NOMO-1 treated with DMSO at 0.1 percent for 48 hours (cell line): ENCODE results near the gene SPRTN.
"Not testable (repeated sequence)": the region's sequence is repeated elsewhere in the genome, so short reads cannot be mapped to it uniquely, and the experiment has no call there.

Experiments used
- DNase-seq: peaks from one replicate; lab custom pipeline; 2025; ENCODE audit not compliant: unreplicated experiment; lab: John Stamatoyannopoulos, UW

Gene SPRTN

GRCh38 chr1:231335663-231336602, 2.2 kb upstream of the SPRTN start:
- DNase-seq: no peak

DNA sequence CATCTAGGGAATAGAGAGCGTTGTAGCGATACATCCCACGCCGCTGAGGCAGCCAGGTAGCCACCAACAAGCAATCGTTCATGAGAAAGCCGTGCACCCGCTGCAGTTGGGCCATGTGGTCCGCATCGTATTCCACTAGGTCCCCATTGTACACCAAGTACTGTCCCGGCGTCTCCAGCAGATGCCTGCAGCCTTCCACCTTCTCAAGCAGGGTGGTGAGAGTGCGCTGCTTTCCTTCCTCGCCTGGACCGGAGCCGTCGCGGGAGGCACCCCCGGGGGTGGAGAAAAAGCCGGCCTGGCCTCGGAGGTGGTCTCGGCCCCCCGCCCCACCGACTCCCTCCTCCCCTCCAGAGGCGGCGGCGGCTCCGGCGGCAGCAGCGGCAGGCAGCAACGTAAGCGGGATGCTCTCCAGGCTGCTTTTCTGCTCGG, 1.0 kb upstream of the SPRTN start:
- DNase-seq: no peak

- DNase-seq: peak; percentile 94
Measured at GRCh38 chr1:231337472-231338269, 422 bp upstream of the SPRTN start, which contains the start of gene EXOC8. TSS of gene EXOC8 (minus strand) at chr1:231337852. CDS start at chr1:231337745, 107 bp downstream.

GRCh38 chr1:231340328-231341013, 2.4 kb downstream of the SPRTN start:
- no peak for DNase-seq

DNA sequence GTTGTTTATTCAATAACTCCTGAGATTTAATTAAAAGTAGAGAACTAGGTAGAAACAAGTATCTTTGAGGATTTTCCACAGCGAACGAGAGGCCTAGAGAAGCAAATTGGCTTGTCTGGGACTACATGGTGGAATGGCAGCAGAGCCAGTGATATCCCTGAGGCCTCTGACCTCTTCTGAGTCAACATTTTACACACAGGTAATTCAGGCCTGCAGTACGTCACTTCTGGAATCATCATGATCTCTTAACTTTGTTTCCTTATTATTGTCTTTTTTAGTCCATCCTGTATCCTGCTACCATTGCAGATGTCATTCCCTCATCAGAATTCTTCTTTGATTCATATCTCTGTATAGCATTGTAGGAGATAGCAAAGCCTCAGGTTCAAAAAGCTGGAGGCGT, 9.9 kb downstream of the SPRTN start:
- DNase-seq: no peak

DNA sequence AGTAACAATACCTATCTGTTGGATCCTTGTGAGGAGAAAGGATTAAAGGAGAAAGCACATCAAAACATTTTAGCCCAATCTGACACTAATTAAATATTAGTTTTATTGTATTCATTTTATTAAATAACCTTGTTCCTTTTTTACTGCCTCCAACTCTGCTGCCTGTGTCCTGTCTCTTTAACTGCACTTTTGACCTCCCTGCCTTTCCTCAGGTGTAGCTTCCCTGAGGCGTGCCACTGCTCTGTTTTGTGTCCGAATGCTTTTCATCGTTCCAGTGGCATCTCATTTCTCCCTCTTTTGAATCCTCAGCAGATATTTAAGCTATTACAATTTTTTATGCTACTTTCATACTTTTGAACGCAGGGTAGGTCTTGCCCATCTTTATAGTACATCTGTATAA, 10.3 kb downstream of the SPRTN start:
- DNase-seq: no peak

DNA sequence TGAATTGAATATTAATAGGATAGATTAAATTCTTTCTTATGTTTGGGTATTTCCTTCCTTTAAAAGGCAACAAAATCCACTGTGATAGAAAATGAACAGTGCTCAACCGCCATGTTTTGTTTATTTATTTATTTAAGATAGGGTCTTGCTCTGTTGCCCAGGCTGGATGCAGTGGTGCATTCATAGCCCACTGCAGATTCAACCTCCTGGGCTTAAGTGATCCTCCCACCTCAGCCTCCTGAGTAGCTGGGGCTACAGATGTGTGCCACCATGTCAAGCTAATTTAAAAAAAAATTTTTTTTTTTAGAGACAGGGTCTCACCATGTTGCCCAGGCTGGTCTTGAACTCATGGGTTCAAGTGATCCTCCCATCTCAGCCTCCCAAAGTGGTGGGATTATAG, 10.8 kb downstream of the SPRTN start:
- DNase-seq: not testable (repeated sequence)

DNA sequence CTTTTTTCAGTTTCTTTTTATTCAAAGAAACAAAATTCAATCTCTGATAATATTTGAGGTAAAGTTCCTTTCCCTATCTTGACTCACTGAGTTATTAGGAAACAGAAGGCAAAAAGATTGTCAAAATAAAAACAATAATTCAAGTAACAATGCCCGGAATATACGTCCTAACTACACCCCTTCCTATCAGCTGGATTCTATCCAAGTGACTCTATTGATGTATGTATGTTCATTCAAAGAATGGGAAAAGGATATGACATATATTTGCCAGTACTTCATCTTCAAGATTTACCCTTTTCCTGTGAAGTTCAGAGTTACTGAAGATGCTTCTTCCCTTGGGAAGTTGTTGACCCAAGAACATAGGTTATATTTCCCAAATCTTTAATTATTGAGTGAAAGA, 13.7 kb downstream of the SPRTN start:
- DNase-seq: no peak

DNA sequence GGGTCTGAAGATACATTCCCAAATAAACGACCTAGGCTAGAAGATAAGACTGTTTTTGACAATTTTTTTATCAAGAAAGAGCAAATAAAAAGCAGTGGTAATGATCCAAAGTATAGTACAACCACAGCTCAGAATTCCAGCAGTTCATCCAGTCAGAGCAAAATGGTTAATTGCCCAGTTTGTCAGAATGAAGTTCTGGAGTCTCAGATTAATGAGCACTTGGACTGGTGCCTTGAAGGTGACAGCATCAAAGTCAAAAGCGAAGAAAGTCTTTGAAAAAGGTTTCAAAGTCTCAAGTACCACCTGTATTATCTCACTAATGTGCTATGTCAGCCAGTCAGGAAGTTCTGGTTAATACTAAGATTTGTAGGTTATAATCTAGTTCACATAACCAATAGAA, 15.0 kb downstream of the SPRTN start:
- DNase-seq: no peak

- no peak for DNase-seq
Measured at GRCh38 chr1:231354330-231355020, 16.4 kb downstream of the SPRTN start.

GRCh38 chr1:231355171-231355570, 17.1 kb downstream of the SPRTN start:
- DNase-seq: no peak

- no peak for DNase-seq
Measured at GRCh38 chr1:231357187-231357772, 19.2 kb downstream of the SPRTN start.

- DNase-seq: peak; percentile 81
Measured at GRCh38 chr1:231357831-231358354, 19.8 kb downstream of the SPRTN start.

DNA sequence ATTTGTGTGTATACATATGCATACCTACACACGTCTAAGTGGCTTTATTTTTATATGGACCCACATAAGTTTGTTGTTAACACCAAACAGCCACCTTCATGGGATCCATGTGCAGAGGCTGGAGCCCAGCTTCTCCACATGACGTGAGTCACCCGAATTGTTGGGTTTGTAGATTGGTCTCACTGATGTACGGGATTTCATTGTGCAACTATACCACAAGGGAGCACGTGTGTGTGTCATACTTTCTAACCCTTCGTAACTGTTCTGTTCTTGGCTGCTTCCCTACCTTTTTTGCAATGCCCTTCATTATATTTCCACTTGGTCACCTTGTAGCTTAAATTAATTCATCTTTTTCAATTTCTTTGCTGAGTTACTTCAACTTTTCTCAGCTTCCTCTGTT, 21.0 kb downstream of the SPRTN start:
- DNase-seq: peak; percentile 90

GRCh38 chr1:231362325-231362724, 24.2 kb downstream of the SPRTN start:
- DNase-seq: no peak

- DNase-seq: no peak
Measured at GRCh38 chr1:231363624-231364023, 25.5 kb downstream of the SPRTN start.

DNA sequence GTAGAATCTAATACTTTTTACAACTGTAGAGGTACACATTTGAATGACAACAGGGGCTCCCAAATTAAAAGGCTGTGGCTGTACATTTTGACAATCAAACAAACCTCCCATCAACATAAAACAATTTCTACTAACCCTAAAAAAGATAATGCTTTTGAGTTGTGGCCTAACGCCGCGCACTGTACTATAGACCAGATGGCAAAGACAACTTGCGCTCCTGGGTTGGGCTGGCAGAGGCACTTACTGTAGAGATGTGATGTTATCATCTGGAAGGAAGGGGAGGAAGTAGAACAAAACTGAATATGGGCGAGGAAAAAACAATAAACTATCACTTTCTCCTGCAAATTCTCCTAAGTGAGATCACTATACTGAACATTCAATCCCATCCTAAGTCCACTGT, 26.1 kb downstream of the SPRTN start:
- DNase-seq: no peak

DNA sequence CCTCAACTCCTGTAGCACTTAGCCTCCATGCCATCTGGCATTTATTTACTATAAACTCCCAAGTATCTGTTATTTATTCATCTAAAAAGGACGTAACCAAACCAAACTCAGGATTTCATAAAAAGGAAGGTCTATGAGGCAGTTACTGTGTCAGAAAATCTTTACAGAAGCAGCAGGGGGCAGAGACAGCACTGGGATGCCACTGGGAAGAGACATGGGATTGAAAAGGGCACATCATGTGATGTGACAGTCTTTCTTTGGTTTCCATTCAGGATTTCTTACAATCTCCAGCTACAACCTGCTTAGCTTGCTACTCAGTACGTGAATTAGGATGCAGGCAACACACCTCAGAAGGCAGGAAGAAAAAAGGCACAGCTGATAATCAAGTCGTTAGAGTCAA, 31.2 kb downstream of the SPRTN start:
- DNase-seq: no peak

DNA sequence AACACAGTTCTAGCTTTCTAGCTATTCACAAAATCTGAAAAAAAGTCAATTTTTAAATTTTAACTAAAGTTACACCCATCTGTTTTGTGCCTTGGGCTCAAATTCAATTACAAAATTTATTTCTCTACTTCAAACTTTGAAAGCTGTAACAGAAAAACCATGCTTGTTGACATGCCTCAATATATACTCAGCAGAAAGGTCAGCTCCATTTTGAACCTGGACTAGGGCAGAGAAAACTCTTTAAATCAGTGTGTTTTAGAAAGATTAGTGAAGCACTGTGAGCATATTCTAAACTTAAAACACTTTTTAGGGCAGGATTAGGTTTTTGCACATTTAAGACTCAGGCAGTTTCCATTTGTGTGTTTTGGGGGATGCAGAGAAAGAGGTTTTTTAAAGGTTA, 34.4 kb downstream of the SPRTN start:
- DNase-seq: no peak

GRCh38 chr1:231374394-231374793, 36.3 kb downstream of the SPRTN start:
- DNase-seq: no peak
